ENCODE data around the gene KRTAP4-5. TPM values are rescaled to one million over a fixed set of nuclear protein-coding genes. Genes with fewer than 3 reads are reported as not detected.

The KRTAP4-5 gene
- total RNA-seq, 2 experiments from 2014 or later = not detected

GRCh38 chr17:41186872-41187271 lies 37.2 kb upstream of the KRTAP4-5 start:
- Mint-ChIP-seq H3K4me3 (no peak overlapping the region), H3K4me1 (ENCODE audit: low read depth) (no peaks in the 10 kb centered on the region), H3K27ac (no peak overlapping the region), H3K36me3 (ENCODE audit: low read depth) (no peaks in the 10 kb centered on the region), H3K27me3 (peaks cover 26% of the 10 kb centered on the region), H3K9me3 (no peaks in the 10 kb centered on the region)
- ChIA-PET POLR2A (no interaction called here), CTCF (no interaction called here)
- no peak overlapping the region for H3K27ac ChIP-seq (ENCODE audit: low read depth in 1 of 2, low read length in 2 of 2)
- no peaks in the 10 kb centered on the region for H3K4me1 ChIP-seq (ENCODE audit: insufficient read depth, low read length)
- TF ChIP-seq, protein P1, sequence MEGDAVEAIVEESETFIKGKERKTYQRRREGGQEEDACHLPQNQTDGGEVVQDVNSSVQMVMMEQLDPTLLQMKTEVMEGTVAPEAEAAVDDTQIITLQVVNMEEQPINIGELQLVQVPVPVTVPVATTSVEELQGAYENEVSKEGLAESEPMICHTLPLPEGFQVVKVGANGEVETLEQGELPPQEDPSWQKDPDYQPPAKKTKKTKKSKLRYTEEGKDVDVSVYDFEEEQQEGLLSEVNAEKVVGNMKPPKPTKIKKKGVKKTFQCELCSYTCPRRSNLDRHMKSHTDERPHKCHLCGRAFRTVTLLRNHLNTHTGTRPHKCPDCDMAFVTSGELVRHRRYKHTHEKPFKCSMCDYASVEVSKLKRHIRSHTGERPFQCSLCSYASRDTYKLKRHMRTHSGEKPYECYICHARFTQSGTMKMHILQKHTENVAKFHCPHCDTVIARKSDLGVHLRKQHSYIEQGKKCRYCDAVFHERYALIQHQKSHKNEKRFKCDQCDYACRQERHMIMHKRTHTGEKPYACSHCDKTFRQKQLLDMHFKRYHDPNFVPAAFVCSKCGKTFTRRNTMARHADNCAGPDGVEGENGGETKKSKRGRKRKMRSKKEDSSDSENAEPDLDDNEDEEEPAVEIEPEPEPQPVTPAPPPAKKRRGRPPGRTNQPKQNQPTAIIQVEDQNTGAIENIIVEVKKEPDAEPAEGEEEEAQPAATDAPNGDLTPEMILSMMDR (IDR thresholded peaks at IDR 0.05) = no peak
- peaks cover 0 to 5% of the 10 kb centered on the region in 2 experiments for H3K9me3 ChIP-seq (ENCODE audit: control insufficient read depth in 1 of 2, insufficient read depth in 1 of 2, low read length in 2 of 2)
- no peaks in the 10 kb centered on the region for H3K36me3 ChIP-seq (ENCODE audit: insufficient read depth, low read length)
- intact Hi-C loops (cut with DNase I, micrococcal nuclease) = no loop called here
- H3K4me3 ChIP-seq (ENCODE audit: low read length) = no peak overlapping the region
- ATAC-seq (ENCODE audit: poor library complexity) (no peak), DNase-seq (no peak)
- no peaks in the 10 kb centered on the region for H3K27me3 ChIP-seq (ENCODE audit: control insufficient read depth in 1 of 2, insufficient read depth in 2 of 2, low read length in 2 of 2)

DNA sequence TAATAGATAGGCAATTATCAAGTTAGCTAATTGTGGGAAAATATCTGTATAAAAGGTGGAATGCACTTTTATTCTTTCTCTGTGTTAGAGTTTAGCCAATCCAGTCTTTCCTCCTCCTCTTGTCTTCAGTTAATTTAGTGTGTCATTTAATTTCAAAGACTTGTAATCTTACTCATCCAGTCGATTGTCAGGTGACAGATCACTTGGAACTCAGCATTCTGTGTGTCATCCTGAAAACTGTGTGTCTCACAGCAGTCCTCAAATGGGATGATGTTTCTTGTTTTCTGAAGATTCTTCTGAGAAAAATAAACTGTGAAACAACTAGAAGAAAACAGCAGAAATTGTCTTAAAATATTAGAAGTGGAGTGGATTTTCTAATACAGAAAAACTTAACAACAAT lies 35.4 kb upstream of the KRTAP4-5 start:
- Mint-ChIP-seq H3K27ac (no peak overlapping the region), H3K4me3 (no peak overlapping the region), H3K36me3 (ENCODE audit: low read depth) (no peaks in the 10 kb centered on the region), H3K9me3 (no peaks in the 10 kb centered on the region), H3K27me3 (peaks cover 19% of the 10 kb centered on the region), H3K4me1 (ENCODE audit: low read depth) (no peaks in the 10 kb centered on the region)
- Histone ChIP-seq H3K4me1 (ENCODE audit: insufficient read depth, low read length) (no peaks in the 10 kb centered on the region), H3K9me3 (ENCODE audit: control insufficient read depth in 1 of 2, insufficient read depth in 1 of 2, low read length in 2 of 2) (peaks cover 0 to under 1% of the 10 kb centered on the region in 2 experiments), H3K27me3 (ENCODE audit: control insufficient read depth in 1 of 2, insufficient read depth in 2 of 2, low read length in 2 of 2) (no peaks in the 10 kb centered on the region), H3K4me3 (ENCODE audit: low read length) (no peak overlapping the region), H3K36me3 (ENCODE audit: insufficient read depth, low read length) (no peaks in the 10 kb centered on the region), H3K27ac (ENCODE audit: low read depth in 1 of 2, low read length in 2 of 2) (no peak overlapping the region)
- intact Hi-C loops (cut with DNase I, micrococcal nuclease) = no loop called here
- CTCF ChIA-PET = no interaction called here
- POLR2A ChIA-PET = no interaction called here
- DNase-seq = no peak
- no peak for ATAC-seq (ENCODE audit: poor library complexity)
- TF ChIP-seq, protein P1 (IDR thresholded peaks at IDR 0.05) = no peak

DNA sequence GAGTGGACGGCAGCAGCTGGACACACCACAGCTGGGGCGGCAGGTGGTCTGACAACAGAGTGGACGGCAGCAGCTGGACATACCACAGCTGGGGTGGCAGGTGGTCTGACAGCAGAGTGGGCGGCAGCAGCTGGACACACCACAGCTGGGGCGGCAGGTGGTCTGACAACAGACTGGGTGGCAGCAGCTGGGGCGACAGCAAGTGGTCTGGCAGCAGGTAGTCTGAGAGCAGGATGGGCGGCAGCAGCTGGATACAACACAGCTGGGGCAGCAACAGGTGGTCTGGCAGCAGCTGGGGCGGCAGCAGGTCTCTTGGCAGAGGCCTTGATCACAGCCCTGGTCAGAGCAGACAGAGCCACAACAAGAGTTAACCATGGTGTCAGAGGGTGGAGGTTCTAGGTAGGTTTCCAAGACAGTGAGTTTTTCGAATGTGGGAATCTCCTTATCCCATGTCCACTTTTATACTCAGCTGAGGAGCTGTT lies 34.9 kb upstream of the KRTAP4-5 start, which contains the start of gene KRTAP4-1:
TSS of gene KRTAP4-1 (minus strand) at position 432 of the 482 bp plus-strand sequence. CDS start at position 375, 57 bp downstream.
- CTCF ChIA-PET = no interaction called here
- H3K36me3 ChIP-seq (ENCODE audit: insufficient read depth, low read length) = no peaks in the 10 kb centered on the region
- DNase-seq (no peak), ATAC-seq (ENCODE audit: poor library complexity) (no peak)
- H3K27me3 Mint-ChIP-seq = peaks cover 19% of the 10 kb centered on the region
- no peaks in the 10 kb centered on the region for H3K27me3 ChIP-seq (ENCODE audit: control insufficient read depth in 1 of 2, insufficient read depth in 2 of 2, low read length in 2 of 2)
- H3K4me3 Mint-ChIP-seq = no peak within 1 kb of the TSS
- H3K4me1 ChIP-seq (ENCODE audit: insufficient read depth, low read length) = no peaks in the 10 kb centered on the region
- intact Hi-C loops (cut with DNase I, micrococcal nuclease) = no loop called here
- H3K36me3 Mint-ChIP-seq (ENCODE audit: low read depth) = no peaks in the 10 kb centered on the region
- no peak within 1 kb of the TSS for H3K27ac ChIP-seq (ENCODE audit: low read depth in 1 of 2, low read length in 2 of 2)
- no peak within 1 kb of the TSS for H3K27ac Mint-ChIP-seq
- no peaks in the 10 kb centered on the region for H3K9me3 ChIP-seq (ENCODE audit: control insufficient read depth in 1 of 2, insufficient read depth in 1 of 2, low read length in 2 of 2)
- no peaks in the 10 kb centered on the region for H3K4me1 Mint-ChIP-seq (ENCODE audit: low read depth)
- no peak within 1 kb of the TSS for H3K4me3 ChIP-seq (ENCODE audit: low read length)
- POLR2A ChIA-PET = no interaction called here
- TF ChIP-seq, protein P1 (IDR thresholded peaks at IDR 0.05) = no peak
- H3K9me3 Mint-ChIP-seq = no peaks in the 10 kb centered on the region
